ENCODE data around the gene ARMC5.
"Not testable (repeated sequence)": the region's sequence is repeated elsewhere in the genome, so short reads cannot be mapped to it uniquely, and the experiment has no call there.

The ARMC5 gene

DNA sequence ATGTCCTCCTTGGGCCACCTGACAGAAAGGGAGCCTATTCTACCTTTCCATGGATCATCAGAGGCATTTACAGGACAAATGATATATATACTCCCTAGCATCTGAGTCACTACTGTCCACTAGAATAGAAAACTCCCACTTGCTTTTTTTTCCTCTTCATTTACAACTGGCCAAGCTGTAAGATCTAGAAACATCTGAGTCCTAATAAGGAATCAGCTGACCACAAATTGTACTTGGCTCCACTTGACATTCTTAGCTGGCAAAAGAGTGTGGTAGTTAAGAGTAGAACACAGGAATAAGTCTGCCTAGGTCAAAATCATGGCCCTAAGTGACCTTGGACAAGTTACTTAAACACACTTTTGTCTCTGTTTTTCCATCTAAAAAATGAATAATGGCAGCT lies 43.7 kb downstream of the ARMC5 start:
- no peak for DNase-seq

DNA sequence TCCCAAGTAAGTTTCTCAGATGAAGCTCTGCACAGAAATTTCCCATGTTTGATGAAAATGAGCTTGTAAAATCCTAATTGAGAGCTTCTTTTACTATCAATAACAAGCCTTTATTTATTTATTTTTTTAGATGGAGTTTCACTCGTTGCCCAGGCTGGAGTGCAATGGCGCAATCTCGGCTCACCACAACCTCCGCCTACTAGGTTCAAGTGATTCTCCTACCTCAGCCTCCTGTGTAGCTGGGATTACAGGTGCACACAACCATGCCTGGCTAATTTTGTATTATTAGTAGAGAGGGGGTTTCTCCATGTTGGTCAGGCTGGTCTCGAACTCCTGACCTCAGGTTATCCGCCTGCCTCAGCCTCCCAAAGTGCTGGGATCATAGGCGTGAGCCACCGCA lies 44.3 kb downstream of the ARMC5 start:
- DNase-seq = not testable (repeated sequence)

DNA sequence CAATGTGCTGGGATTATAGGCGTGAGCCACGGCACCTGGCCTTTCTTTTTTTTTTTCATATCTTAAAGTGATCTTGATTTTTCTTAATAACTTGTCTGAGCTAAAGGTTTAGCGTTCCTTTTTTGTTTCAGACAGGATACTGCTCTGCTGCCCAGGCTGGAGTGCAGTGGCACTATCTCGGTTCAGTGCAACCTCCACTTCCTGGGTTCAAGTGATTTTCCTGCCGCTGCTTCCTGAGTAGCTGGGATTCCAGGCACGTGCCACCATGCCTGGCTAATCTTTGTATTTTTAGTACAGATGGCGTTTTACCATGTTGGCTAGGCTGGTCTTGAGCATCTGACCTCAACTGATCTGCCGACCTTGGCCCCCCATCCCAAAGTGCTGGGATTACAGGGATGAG lies 44.9 kb downstream of the ARMC5 start:
- no peak for DNase-seq

DNA sequence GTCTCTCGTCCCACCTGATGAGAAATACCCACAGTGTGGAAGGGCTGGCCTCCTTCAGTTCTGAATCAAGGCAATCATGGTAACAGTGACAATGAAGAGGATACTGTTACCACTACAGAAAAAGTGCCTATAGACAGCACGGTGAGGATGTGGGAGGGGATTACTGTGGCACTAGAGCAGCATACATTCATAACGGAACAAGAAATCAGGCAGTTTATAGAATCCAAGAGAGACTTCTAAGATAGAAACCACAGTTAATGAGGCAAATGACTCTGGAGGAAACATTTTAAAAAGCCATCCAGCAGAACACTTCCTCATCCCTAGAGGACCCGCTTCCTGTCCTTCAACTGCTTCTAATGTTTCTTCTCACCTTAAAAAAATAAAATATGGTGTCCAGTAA lies 46.2 kb downstream of the ARMC5 start:
- DNase-seq = no peak

DNA sequence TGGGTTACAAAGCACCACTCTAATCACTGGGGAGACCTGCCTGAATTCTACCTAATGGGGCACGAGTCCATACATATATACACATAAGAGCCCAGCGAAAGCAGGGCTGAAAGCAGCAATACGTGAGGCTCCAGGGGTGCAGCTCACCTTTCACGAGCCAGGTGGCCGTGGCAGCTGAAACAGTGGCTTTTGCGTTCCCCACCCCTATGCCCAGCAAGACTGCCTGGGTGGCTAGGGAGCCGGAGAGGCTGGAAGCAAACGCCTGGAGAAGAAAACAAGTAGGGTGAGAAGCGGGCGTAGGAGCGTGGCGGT lies 48.3 kb downstream of the ARMC5 start:
- no peak for DNase-seq

DNA sequence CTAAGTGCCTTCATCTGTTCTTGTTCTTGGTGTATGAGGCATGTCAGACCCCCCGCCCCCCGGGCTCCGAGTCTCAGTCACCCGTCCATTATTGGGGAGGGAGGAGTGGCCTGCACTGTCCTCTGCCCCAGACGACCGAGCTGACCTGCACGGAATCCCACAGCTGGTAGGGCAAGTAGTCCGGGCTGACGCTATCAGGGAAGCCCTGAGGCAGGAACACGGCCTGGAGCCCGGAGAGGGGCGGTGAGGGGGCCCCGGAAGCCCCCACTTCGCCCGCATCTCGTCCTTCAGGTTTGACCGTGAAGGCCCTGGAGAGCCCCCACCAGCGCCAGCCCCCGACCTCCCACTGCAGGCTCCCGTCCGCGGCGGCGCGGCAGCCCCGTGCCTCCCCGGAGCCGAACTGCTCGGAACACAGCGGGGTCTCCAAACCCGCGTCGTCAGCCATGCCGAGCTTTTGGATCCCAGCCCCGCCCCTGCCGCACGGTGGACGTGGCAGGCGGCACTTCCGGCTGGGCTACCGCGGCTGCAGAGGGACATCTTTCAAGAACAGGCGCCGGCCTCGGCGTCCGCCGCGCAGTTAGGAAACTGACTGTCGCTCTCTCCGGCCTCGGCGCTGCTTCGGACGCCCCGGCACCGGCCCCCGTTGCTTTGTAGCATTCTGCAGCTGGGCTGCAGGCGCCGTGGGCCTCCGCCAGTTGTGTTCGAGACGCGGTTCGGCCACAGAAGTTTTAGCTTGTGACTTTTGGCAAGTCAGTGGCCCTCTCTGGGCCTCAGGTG lies 48.8 kb downstream of the ARMC5 start, which contains the start of gene RUSF1:
Gene RUSF1, minus strand, starts transcription at position 463 of the 777 bp plus-strand sequence. Its CDS starts 18 bp downstream, at position 445.
- no peak for DNase-seq

DNA sequence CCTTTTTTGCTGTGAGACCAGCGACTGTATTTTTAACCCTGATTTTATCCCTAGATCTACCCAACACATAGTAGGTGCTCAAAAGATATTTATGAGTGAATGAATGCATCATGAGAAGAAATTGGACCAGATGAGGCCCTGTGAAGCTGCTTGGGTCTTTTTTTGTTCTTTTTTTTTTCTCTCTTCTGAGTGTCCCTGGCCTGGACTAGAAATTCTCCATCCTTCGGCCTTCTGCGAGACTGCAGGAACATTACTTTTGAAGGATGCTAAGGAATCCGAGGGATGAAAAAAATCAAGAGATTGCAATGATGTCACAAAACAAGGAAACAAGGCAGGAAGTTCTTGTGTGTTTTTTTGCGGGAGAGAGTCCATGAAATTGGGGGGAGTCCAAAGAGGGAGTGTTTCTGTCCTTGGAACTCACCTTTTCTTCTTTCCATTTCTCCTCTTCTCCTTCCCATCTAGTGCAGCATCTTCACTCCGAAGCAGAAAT lies 49.5 kb downstream of the ARMC5 start:
- no peak for DNase-seq

DNA sequence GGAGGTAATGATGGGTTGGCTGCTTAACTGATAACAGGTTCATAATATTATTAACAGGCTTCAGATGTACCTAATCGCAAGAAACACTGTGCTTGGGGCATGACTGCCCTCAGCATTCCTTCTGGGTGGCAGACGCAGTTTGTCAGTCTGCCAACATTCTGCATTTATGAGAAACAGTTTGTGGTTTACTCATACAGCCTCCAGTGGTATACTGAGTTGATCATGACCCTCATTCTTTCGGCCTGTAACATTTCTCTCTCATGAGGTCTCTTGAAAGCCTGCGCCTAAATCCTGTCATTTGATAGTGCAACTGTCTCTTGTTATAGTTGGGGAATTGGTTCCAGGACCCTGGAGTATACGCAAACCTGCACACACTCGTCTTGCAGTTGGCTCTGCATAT lies 53.8 kb downstream of the ARMC5 start:
- no peak for DNase-seq

DNA sequence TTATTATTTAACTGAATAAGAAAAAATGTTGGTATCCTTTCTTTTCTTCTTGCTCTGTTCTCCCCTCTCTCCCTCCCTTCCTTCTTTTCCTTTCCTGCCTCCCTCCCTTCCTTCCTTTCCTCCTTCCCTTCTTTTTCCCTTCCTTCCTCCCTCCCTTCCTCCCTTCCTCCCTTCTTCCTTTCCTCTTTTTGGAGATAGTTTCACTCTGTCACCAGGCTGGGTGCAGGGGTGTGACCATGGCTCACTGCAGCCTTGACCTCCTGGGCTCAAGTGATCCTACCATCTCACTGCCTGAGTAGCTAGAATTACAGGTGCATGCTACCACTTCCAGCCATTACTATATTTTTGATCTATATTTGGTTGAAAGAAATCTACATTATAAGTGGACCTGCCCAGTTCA lies 54.6 kb downstream of the ARMC5 start:
- DNase-seq = no peak

All from 8988T (cell line).